NT2/D1 (cell line): ENCODE results near the gene OR5M11.

Experiments
- SUZ12 ChIP-seq: IDR thresholded peaks from 2 replicates; pipeline ENCODE4 v1.6.1; 2011; ENCODE audit not compliant: insufficient read length, insufficient read depth; ENCODE audit errors: extremely low read depth
- YY1 ChIP-seq: IDR thresholded peaks from 2 replicates; pipeline ENCODE4 v1.6.1; 2011; ENCODE audit not compliant: insufficient read length, insufficient read depth
- ZNF274 ChIP-seq: IDR thresholded peaks from 2 replicates; pipeline ENCODE4 v1.6.1; 2011; ENCODE audit warnings: mild to moderate bottlenecking, low read depth, low read length

DNA sequence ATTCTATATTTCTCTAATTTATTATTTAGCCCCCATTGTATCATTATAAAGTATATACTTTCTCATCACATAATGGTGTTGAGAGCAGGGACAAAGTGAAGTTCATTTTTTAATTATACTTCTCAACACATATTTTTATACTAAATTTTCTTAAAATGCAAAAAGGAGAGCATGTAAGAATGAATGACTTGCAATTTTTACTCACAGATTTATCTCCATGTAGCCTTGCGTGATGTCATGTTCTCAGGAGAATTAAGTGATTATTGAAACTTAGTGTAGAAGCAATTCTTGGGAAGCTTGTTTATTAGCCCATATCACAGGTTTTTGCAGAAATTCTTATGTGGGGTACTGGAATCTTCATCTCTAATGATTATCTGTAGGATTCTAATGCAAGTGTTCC, 682 bp upstream of the OR5M11 start:
- TF ChIP-seq YY1 (no peak), ZNF274 (no peak), SUZ12 (no peak)
